Measurements from ENCODE around the gene TRPM2. TPM values are rescaled to one million over a fixed set of nuclear protein-coding genes. Genes with fewer than 3 reads are reported as not detected.

The TRPM2 gene
- total and polyA plus RNA-seq, 2 donors: 2.7 to 9.4 TPM

DNA sequence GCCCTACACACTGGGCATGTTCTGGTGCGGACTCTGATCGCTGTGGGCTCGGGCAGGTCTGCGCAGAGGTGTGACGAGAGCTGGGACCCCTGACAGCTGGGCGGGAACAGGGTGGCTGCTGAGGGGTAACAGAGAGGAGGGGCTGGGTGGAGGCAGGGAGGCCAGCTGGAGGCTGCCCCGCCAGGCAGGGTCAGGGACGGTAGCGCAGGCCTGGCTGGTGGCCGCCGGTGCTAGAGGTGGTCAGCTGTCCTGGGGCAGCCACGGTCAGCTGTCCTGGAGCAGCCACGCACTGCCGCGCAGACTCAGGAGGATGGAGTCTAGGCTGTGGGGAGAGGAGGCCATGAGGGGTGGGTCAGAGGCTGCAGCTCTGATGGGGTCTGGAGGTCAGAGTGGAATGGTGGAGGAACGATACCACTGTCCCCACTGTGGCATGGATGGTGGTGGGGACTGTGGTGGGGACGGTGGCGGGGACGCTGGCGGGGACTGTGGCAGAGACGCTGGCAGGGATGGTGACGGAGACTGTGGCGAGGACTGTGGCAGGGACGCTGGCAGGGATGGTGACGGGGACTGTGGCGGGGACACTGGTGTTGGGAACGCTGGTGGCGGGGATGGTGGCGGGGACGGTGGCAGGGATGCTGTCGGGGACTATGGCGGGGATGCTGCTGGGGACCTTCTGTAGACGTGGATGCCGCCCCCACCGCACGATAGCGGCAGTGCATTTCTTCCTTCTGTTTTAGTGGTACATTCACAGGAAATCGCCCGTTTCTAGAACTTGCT is 80.6 kb downstream of the TRPM2 start:
- Histone ChIP-seq H3K4me3 (ENCODE audit: low read length in 2 of 2) (no peak overlapping the region), H3K4me1 (ENCODE audit: control insufficient read depth in 2 of 2, insufficient read depth in 2 of 2, low read length in 2 of 2) (no peaks in the 10 kb centered on the region), H3K27ac (ENCODE audit: low read depth in 1 of 2, low read length in 1 of 2) (no peak overlapping the region), H3K27me3 (ENCODE audit: control insufficient read depth in 2 of 2, insufficient read depth in 1 of 2, low read length in 1 of 2) (no peaks in the 10 kb centered on the region), H3K36me3 (ENCODE audit: control insufficient read depth in 2 of 2, insufficient read depth in 2 of 2, low read length in 1 of 2) (no peaks in the 10 kb centered on the region), H3K9me3 (ENCODE audit: control insufficient read depth in 2 of 2, insufficient read depth in 1 of 2, low read length in 1 of 2) (peaks cover 0 to 3% of the 10 kb centered on the region in 2 donors)
- DNase-seq (ENCODE audit: low read depth in 6 of 9, low spot score in 9 of 9): no peak
- WGBS: 95% methylated on average over 39 of the region's 39 CpGs

DNA sequence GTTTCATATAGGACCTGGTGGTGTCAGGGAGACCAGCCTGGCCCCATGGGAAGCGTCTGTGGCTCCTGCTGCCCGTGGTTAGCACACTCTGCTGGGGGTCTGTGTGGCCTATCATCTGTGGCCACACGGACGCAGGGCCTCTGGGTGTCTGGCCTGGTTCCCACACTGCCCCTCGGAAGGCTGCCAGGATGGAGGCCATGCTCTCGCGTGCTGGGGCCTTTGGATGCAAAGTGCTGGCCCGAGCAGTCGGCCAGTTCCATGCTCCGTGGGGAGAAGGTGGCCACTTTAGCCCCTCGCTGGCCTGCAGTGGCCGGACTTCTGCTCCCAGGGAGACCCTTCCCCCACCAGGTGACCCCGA is 81.1 kb downstream of the TRPM2 start:
- Histone ChIP-seq H3K27me3 (ENCODE audit: control insufficient read depth in 2 of 2, insufficient read depth in 1 of 2, low read length in 1 of 2) (no peaks in the 10 kb centered on the region), H3K9me3 (ENCODE audit: control insufficient read depth in 2 of 2, insufficient read depth in 1 of 2, low read length in 1 of 2) (peaks cover 0 to 3% of the 10 kb centered on the region in 2 donors), H3K27ac (ENCODE audit: low read depth in 1 of 2, low read length in 1 of 2) (no peak overlapping the region), H3K4me1 (ENCODE audit: control insufficient read depth in 2 of 2, insufficient read depth in 2 of 2, low read length in 2 of 2) (no peaks in the 10 kb centered on the region), H3K4me3 (ENCODE audit: low read length in 2 of 2) (no peak overlapping the region), H3K36me3 (ENCODE audit: control insufficient read depth in 2 of 2, insufficient read depth in 2 of 2, low read length in 1 of 2) (no peaks in the 10 kb centered on the region)
- no peak for DNase-seq (ENCODE audit: low read depth in 6 of 9, low spot score in 9 of 9)
- WGBS: 87% methylated on average over 13 of the region's 13 CpGs

DNA sequence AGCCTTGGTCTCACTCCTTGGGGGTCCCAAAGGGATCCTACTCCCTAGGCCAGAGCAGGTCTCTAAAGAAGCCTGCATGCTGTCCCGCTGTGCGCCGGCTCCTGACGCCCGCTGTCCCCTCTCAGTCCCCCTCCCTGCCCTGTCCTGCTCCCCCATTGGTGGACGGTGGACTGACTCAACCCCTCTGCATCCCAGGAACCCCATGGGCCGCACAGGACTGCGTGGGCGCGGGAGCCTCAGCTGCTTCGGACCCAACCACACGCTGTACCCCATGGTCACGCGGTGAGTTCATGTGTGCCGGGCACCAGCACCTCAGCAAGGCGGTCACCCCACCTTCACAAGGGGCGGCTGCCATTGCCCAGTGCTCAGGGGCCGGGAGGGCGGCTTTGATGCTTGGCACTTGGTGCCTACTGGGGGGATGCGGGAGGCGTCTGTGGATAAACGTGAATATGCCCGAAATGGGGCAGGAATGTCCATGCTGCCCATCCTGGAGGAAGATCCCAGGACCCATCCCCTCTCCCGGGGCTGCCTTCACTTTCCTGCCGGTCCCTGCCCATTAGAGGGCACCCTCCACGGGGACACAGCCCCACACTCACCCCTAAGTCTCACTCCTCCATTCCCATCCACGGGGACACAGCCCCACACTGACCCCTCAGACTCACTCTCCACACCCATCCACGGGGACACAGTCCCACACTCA is 81.7 kb downstream of the TRPM2 start:
- H3K9me3 ChIP-seq (ENCODE audit: control insufficient read depth in 2 of 2, insufficient read depth in 1 of 2, low read length in 1 of 2): peaks cover 0 to 3% of the 10 kb centered on the region in 2 donors
- DNase-seq (ENCODE audit: low read depth in 6 of 9, low spot score in 9 of 9): no peak
- 92% methylated on average over 28 of the region's 28 CpGs for WGBS
- no peaks in the 10 kb centered on the region for H3K4me1 ChIP-seq (ENCODE audit: control insufficient read depth in 2 of 2, insufficient read depth in 2 of 2, low read length in 2 of 2)
- H3K27ac ChIP-seq (ENCODE audit: low read depth in 1 of 2, low read length in 1 of 2): no peak overlapping the region
- H3K36me3 ChIP-seq (ENCODE audit: control insufficient read depth in 2 of 2, insufficient read depth in 2 of 2, low read length in 1 of 2): no peaks in the 10 kb centered on the region
- H3K4me3 ChIP-seq (ENCODE audit: low read length in 2 of 2): no peak overlapping the region
- H3K27me3 ChIP-seq (ENCODE audit: control insufficient read depth in 2 of 2, insufficient read depth in 1 of 2, low read length in 1 of 2): no peaks in the 10 kb centered on the region

DNA sequence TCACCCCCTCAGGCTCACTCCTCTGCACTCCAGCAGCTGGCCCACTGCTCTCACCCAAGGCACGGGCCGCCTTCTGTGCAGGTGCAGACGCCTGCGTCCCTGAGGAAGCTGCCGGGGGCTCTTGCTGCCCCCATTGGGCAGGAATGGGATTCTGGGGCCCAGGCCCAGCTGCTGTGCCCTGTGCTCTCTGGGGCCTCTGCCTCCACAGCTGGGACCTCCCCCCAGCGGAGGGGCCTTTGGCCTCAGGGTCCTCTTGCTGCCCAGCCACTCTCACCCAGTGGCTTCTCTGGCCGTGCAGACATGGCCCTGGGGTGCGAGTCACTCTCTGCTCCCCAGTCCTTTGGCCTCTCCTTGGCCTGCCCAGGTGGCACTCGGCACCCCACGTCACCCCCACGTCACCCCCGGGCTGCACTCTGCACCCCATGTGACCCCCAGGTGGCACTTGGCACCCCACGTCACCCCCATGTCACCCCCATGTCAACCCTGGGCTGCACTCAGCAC is 82.7 kb downstream of the TRPM2 start:
- H3K9me3 ChIP-seq (ENCODE audit: control insufficient read depth in 2 of 2, insufficient read depth in 1 of 2, low read length in 1 of 2): peaks cover 0 to 2% of the 10 kb centered on the region in 2 donors
- no peak for DNase-seq (ENCODE audit: low read depth in 6 of 9, low spot score in 9 of 9)
- no peaks in the 10 kb centered on the region for H3K36me3 ChIP-seq (ENCODE audit: control insufficient read depth in 2 of 2, insufficient read depth in 2 of 2, low read length in 1 of 2)
- no peaks in the 10 kb centered on the region for H3K27me3 ChIP-seq (ENCODE audit: control insufficient read depth in 2 of 2, insufficient read depth in 1 of 2, low read length in 1 of 2)
- no peak overlapping the region for H3K27ac ChIP-seq (ENCODE audit: low read depth in 1 of 2, low read length in 1 of 2)
- no peaks in the 10 kb centered on the region for H3K4me1 ChIP-seq (ENCODE audit: control insufficient read depth in 2 of 2, insufficient read depth in 2 of 2, low read length in 2 of 2)
- whole genome bisulfite sequencing: 98% methylated on average over 13 of the region's 13 CpGs
- no peak overlapping the region for H3K4me3 ChIP-seq (ENCODE audit: low read length in 2 of 2)

DNA sequence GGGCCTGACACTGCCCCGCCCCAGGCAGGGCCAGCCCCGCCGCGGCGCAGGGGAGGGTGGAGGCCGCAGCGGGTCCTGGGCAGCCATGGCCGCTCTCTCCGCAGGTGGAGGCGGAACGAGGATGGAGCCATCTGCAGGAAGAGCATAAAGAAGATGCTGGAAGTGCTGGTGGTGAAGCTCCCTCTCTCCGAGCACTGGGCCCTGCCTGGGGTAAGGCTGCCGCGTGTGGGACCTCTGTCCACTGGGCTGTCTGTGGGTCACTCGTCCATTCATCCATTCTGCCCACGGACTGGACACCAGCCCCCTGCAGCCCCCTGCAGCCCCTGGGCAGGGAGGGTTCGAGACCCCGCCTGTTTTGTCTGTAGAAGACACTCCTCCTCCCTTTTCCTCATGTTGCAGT is 83.5 kb downstream of the TRPM2 start:
- Histone ChIP-seq H3K9me3 (ENCODE audit: control insufficient read depth in 2 of 2, insufficient read depth in 1 of 2, low read length in 1 of 2) (no peaks in the 10 kb centered on the region), H3K36me3 (ENCODE audit: control insufficient read depth in 2 of 2, insufficient read depth in 2 of 2, low read length in 1 of 2) (no peaks in the 10 kb centered on the region), H3K4me1 (ENCODE audit: control insufficient read depth in 2 of 2, insufficient read depth in 2 of 2, low read length in 2 of 2) (no peaks in the 10 kb centered on the region), H3K27me3 (ENCODE audit: control insufficient read depth in 2 of 2, insufficient read depth in 1 of 2, low read length in 1 of 2) (no peaks in the 10 kb centered on the region), H3K27ac (ENCODE audit: low read depth in 1 of 2, low read length in 1 of 2) (no peak overlapping the region), H3K4me3 (ENCODE audit: low read length in 2 of 2) (no peak overlapping the region)
- DNase-seq (ENCODE audit: low read depth in 6 of 9, low spot score in 9 of 9): no peak
- WGBS: 96% methylated on average over 18 of the region's 18 CpGs

DNA sequence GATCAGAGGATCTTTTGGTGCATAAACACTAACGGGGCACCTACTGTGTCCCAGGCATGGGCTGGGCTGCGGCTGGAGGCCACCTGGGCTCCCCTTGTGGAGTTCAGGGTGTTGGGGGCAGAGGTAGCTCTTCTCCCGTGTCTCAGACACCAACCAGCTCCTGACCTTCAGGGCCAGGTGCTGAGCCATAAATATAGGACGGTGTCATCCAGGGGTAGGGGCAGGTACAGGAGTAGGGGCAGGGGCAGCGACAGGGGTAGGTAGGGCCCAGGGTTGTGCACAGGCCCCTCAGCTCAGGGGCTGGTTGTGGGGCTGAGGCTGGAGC is 83.9 kb downstream of the TRPM2 start:
- H3K36me3 ChIP-seq (ENCODE audit: control insufficient read depth in 2 of 2, insufficient read depth in 2 of 2, low read length in 1 of 2): no peaks in the 10 kb centered on the region
- H3K4me1 ChIP-seq (ENCODE audit: control insufficient read depth in 2 of 2, insufficient read depth in 2 of 2, low read length in 2 of 2): no peaks in the 10 kb centered on the region
- no peak overlapping the region for H3K4me3 ChIP-seq (ENCODE audit: low read length in 2 of 2)
- no peak for DNase-seq (ENCODE audit: low read depth in 6 of 9, low spot score in 9 of 9)
- WGBS: 97% methylated on average over 5 of the region's 5 CpGs
- no peaks in the 10 kb centered on the region for H3K27me3 ChIP-seq (ENCODE audit: control insufficient read depth in 2 of 2, insufficient read depth in 1 of 2, low read length in 1 of 2)
- no peak overlapping the region for H3K27ac ChIP-seq (ENCODE audit: low read depth in 1 of 2, low read length in 1 of 2)
- no peaks in the 10 kb centered on the region for H3K9me3 ChIP-seq (ENCODE audit: control insufficient read depth in 2 of 2, insufficient read depth in 1 of 2, low read length in 1 of 2)

DNA sequence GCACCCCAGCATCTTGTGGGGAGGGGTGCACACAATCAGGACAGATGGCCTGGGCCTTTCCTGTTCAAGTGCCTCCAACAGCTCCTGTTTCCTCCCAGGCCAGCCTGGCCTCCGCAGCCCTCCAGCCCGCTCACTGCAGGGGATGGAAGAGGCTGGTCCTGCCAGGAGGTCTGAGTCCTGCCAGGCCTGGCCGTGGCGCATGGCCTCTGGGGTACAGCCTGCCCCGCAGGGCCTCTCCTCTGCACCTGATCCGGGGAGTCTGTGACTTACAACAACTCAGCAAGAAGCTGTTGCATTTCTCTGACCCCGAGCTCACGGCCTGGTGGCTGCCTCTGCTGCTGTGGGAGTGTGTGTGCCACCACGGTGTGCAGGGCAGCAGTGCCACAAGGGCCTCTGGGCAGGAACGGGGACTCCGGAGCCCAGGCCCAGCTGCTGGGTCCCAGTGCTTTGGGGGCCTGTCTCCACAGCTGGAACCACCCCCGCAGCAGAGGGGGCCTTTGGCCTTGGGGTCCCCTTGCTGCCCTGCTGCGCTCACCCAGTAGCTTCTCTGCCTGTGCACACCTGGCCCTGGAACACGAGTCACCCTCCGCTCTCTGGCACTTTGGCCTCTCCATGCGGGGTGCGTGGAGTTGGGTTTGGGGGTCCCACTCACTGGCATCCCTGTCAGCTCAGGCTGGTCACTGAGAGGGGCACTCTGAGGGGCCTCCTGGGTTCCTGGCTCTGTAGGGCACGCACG is 84.4 kb downstream of the TRPM2 start:
- Histone ChIP-seq H3K36me3 (ENCODE audit: control insufficient read depth in 2 of 2, insufficient read depth in 2 of 2, low read length in 1 of 2) (no peaks in the 10 kb centered on the region), H3K27me3 (ENCODE audit: control insufficient read depth in 2 of 2, insufficient read depth in 1 of 2, low read length in 1 of 2) (no peaks in the 10 kb centered on the region), H3K9me3 (ENCODE audit: control insufficient read depth in 2 of 2, insufficient read depth in 1 of 2, low read length in 1 of 2) (no peaks in the 10 kb centered on the region), H3K4me3 (ENCODE audit: low read length in 2 of 2) (no peak overlapping the region), H3K27ac (ENCODE audit: low read depth in 1 of 2, low read length in 1 of 2) (no peak overlapping the region), H3K4me1 (ENCODE audit: control insufficient read depth in 2 of 2, insufficient read depth in 2 of 2, low read length in 2 of 2) (no peaks in the 10 kb centered on the region)
- DNase-seq (ENCODE audit: low read depth in 6 of 9, low spot score in 9 of 9): no peak
- 98% methylated on average over 19 of the region's 19 CpGs for WGBS

DNA sequence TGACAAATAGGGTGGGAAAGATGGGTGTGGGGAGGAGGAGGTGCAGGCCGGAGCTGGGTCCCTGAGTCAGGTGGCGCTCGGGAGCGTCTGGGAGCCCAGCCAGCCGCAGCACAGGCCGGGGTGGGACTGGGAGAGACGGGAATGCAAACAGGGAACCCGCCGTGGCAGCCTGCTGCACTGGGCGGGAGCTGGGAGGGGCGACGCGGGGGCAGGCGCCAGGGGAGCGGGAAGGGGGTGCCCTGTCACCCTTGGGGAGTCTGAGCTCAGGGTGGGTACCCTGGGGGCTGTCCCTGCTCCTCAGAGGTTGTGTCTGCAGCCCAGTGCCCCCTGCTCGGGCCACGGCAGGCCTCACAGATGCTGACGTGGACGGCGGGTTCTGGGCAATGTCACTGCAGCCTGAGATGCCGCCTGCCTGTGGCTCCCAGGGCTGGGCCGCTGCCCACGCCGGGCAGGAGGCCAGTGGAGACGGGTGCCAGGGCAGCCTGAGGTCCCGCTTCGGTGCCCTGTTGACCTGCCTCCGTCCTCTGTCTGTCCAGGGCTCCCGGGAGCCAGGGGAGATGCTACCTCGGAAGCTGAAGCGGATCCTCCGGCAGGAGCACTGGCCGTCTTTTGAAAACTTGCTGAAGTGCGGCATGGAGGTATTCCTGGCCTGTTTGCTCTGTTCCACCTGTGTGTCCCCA is 85.2 kb downstream of the TRPM2 start:
- Histone ChIP-seq H3K4me1 (ENCODE audit: control insufficient read depth in 2 of 2, insufficient read depth in 2 of 2, low read length in 2 of 2) (no peaks in the 10 kb centered on the region), H3K36me3 (ENCODE audit: control insufficient read depth in 2 of 2, insufficient read depth in 2 of 2, low read length in 1 of 2) (no peaks in the 10 kb centered on the region), H3K9me3 (ENCODE audit: control insufficient read depth in 2 of 2, insufficient read depth in 1 of 2, low read length in 1 of 2) (no peaks in the 10 kb centered on the region), H3K4me3 (ENCODE audit: low read length in 2 of 2) (no peak overlapping the region), H3K27me3 (ENCODE audit: control insufficient read depth in 2 of 2, insufficient read depth in 1 of 2, low read length in 1 of 2) (no peaks in the 10 kb centered on the region), H3K27ac (ENCODE audit: low read depth in 1 of 2, low read length in 1 of 2) (no peak overlapping the region)
- no peak for DNase-seq (ENCODE audit: low read depth in 6 of 9, low spot score in 9 of 9)
- 96% methylated on average over 34 of the region's 34 CpGs for WGBS
